Uterus (tissue), 4 donors: ENCODE measurements around the gene PTPA. TPM values are rescaled to one million over a fixed set of nuclear protein-coding genes. Genes with fewer than 3 reads are reported as not detected.

Source experiments
- DNase-seq, 2 donors: peaks; one replicate each; pipeline ENCODE4 v3.0.0-alpha.2; 2019 to 2020
- H3K27ac ChIP-seq, 2 donors: fragments of 200-600 bp; sonication (generic); 1 replicate in 1 of 2; 2 replicates in 1 of 2; pipeline ENCODE4 v1.5.1; 2016 to 2018
- H3K27me3 ChIP-seq, 2 donors: fragments of 200-600 bp; sonication (generic); one replicate each; pipeline ENCODE4 v1.5.1; 2018 to 2019; ENCODE audit warnings: control low read depth in 1 of 2
- H3K36me3 ChIP-seq, 2 donors: fragments of 200-600 bp; sonication (generic); one replicate each; pipeline ENCODE4 v1.5.1; 2019; ENCODE audit warnings: control low read depth in 1 of 2
- H3K4me1 ChIP-seq, 2 donors: fragments of 200-600 bp; sonication (generic); one replicate each; pipeline ENCODE4 v1.5.1; 2018 to 2019; ENCODE audit warnings: control low read depth in 1 of 2
- H3K4me3 ChIP-seq, 2 donors: fragments of 200-600 bp; sonication (generic); 1 replicate in 1 of 2; 2 replicates in 1 of 2; pipeline ENCODE4 v1.5.1; 2018 to 2019; ENCODE audit warnings: mild to moderate bottlenecking in 1 of 2
- H3K9me3 ChIP-seq, 2 donors: fragments of 200-600 bp; sonication (generic); one replicate each; pipeline ENCODE4 v1.5.1; 2019; ENCODE audit warnings: control low read depth in 1 of 2
- POLR2A ChIP-seq, 2 donors: fragments of 450-650 bp; IDR thresholded peaks; one replicate each; pipeline ENCODE4 v1.6.1; 2016; ENCODE audit warnings: antibody characterized with exemption in 2 of 2, mild to moderate bottlenecking in 1 of 2, moderate library complexity in 1 of 2
- intact Hi-C: fragments of 100-400 bp; cut with DNase I; formaldehyde crosslinking; loops from one replicate; pipeline ENCODE4 v1.15.1; 2023; ENCODE audit warnings: low total_unique reads
- total RNA-seq, 4 donors: library from RNA; depleted of rRNA in 3 of 4; stranded (reverse); fragments of >200 nt in 3 of 4; gene quantifications; one replicate each; pipeline versions ENCODE4 v1.1.0 to v1.2.4, GENCODE V29; 2014 to 2023
- TF ChIP-seq, protein P1 (sequence below), 4 experiments: fragments of 200-600 bp in 2 of 4; fragments of 450-650 bp in 2 of 4; sonication (generic) in 2 of 4; IDR thresholded peaks; one replicate each; pipeline ENCODE4 v1.5.1; 2016 to 2019; ENCODE audit warnings: antibody characterized with exemption in 4 of 4, mild to moderate bottlenecking in 2 of 4, moderate library complexity in 1 of 4
- donor health status: DM: yes; HTN: yes; CAD: no.

The PTPA gene
- total RNA-seq, 4 donors from 2014 or later: 28.9 to 107 (median 62.1) TPM

DNA sequence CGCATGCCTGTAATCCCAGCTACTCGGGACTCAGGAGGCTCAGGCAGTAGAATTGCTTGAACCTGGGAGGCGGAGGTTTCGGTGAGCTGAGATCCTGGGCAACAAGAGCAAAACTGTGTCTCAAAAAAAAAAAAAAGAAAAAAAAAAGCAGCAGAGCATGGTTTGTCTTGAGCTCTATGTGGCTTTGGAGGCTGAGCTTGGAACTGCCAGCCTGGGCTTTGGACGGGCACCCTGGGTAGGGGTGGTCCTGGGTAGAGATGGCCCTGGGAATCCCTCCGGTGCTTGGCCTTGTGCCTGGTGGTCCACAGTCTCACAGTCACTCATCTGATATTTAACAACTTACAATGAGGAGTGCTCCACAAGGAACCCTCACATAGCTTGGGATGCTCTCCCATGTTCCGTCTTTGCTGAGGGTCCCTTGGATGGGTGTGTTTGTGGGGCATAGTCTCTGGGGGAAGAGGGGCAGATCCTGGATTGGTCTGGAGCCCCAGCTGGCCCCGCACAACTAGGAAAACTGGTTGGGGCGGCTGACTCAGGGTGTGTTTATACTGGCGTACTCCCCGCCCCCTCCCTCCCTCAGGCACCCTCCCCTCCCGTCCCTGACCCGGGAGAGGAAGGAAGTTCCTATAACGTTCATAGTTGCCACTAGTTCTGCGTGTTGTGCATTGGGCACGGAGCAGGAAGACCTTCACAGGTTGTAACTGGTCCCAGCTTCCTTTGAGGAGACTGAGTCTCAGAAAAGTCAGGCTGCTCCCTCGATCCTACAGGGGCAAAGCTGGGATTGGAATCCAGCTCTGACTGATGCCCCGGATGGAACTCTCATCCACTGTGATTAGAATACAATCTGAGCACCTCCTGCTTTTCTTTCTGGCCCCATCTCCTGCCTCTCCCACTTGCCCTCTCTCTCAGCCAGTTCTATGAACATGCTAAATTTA is 55.7 kb downstream of the PTPA start:
- H3K9me3 ChIP-seq: no peaks in the 10 kb centered on the region
- peak overlapping the region; percentile 86 to 94 for H3K27ac ChIP-seq
- H3K4me1 ChIP-seq: peaks cover 0 to 10% of the 10 kb centered on the region in 2 donors
- no peaks in the 10 kb centered on the region for H3K27me3 ChIP-seq
- no peaks in the 10 kb centered on the region for H3K36me3 ChIP-seq
- DNase-seq: peak; percentile 70 to 79
- TF ChIP-seq, protein P1, sequence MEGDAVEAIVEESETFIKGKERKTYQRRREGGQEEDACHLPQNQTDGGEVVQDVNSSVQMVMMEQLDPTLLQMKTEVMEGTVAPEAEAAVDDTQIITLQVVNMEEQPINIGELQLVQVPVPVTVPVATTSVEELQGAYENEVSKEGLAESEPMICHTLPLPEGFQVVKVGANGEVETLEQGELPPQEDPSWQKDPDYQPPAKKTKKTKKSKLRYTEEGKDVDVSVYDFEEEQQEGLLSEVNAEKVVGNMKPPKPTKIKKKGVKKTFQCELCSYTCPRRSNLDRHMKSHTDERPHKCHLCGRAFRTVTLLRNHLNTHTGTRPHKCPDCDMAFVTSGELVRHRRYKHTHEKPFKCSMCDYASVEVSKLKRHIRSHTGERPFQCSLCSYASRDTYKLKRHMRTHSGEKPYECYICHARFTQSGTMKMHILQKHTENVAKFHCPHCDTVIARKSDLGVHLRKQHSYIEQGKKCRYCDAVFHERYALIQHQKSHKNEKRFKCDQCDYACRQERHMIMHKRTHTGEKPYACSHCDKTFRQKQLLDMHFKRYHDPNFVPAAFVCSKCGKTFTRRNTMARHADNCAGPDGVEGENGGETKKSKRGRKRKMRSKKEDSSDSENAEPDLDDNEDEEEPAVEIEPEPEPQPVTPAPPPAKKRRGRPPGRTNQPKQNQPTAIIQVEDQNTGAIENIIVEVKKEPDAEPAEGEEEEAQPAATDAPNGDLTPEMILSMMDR (IDR thresholded peaks at IDR 0.05): no peak
- TF ChIP-seq POLR2A (IDR thresholded peaks at IDR 0.05): peak in 1 of 2 donors; percentile 36
- intact Hi-C loops: no loop called here
- H3K4me3 ChIP-seq: peak overlapping the region; percentile 15 to 19

DNA sequence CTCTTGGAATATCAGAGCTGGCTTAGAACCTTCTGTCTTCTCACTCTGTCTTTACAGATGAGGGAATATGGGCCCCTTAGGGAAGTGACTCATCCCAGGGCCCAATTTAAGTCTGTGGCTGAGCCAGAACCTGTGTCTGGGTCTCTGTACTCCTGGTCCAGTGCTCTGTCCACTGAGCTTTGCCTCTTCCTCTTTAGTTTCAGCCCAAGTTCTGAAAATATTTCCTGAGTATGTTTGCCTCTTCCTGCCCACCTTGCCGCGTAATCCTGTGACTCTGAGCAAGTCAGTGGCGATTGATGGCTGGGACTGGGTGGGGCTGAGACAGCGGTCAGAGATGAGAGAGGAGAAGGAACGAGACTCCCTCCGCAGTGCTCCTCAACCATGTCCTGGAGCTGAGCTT is 59.0 kb downstream of the PTPA start:
- H3K4me3 ChIP-seq: no peak overlapping the region
- H3K4me1 ChIP-seq: peaks cover 0 to 14% of the 10 kb centered on the region in 2 donors
- intact Hi-C loops: loop anchor here (5.0 to 10.0 kb wide), 5 partner anchors 33 to 437 kb away; no protein-coding TSS in a partner anchor
- no peaks in the 10 kb centered on the region for H3K9me3 ChIP-seq
- TF ChIP-seq POLR2A (IDR thresholded peaks at IDR 0.05): no peak
- TF ChIP-seq, protein P1 (IDR thresholded peaks at IDR 0.05): no peak
- no peak for DNase-seq
- no peak overlapping the region for H3K27ac ChIP-seq
- no peaks in the 10 kb centered on the region for H3K27me3 ChIP-seq
- H3K36me3 ChIP-seq: no peaks in the 10 kb centered on the region

DNA sequence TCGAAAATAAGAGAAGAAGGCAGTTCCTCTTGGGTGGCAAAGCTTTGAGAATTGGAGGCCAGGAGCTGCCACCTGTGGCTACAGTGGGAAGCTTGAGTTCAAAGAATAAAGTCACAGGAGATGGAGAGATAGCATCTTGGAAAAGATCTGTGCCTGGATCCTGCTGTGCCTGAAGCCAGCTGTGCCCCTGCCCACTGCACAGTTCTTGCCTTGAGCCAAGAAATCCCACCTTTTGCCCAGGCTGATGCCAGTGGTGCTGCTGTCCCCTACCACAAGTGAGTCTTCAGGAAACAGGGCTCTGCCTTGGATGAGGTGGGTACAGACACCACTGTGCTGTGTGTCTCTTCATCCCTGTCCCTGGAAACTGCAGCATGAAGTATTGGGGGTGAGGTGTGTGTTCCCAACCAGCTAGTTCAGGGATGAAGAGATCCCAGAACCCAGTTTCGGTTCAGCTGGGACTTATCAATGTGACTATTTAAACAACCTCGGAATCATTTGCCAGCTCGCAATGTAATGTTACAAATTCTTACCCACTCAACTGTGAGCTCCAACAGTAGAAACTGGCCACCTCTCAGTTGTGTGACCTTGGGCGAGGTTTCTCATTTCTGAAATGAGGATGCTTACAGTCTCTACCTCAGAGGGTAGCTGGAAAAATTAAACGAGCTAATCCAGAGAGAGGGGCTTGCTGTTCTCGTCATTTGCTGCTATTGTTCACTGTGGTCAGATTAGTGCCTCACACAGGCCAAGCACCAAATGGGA is 61.0 kb downstream of the PTPA start:
- H3K27me3 ChIP-seq: no peaks in the 10 kb centered on the region
- TF ChIP-seq POLR2A (IDR thresholded peaks at IDR 0.05): no peak
- TF ChIP-seq, protein P1 (IDR thresholded peaks at IDR 0.05): no peak

DNA sequence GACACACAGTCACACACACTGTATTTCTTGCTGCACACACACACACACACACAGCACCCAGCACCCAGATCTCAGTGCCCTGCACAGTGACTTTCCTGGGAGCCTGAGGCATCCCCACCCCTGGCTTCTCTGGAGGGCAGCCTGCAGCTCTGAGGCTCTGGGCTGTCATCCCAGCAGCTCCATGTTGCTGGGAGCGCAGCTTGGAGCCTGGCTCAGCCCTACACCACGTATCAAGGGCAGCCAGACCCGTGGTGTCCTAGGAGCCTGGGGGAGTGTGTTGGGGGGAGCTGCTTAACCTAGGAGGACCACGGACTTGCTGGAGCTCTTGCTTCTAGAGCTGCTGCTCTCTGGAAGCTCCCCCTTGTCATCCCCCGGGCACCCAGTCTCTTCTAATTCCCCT is 61.6 kb downstream of the PTPA start:
- Histone ChIP-seq H3K27me3 (no peaks in the 10 kb centered on the region), H3K4me3 (no peak overlapping the region), H3K27ac (peak overlapping the region; percentile 97 to 98), H3K9me3 (no peaks in the 10 kb centered on the region), H3K4me1 (peaks cover 0 to 7% of the 10 kb centered on the region in 2 donors), H3K36me3 (no peaks in the 10 kb centered on the region)
- TF ChIP-seq POLR2A (IDR thresholded peaks at IDR 0.05): no peak
- TF ChIP-seq, protein P1 (IDR thresholded peaks at IDR 0.05): no peak
- intact Hi-C loops: loop anchor here (5.0 to 10.0 kb wide), 5 partner anchors 36 to 434 kb away; no protein-coding TSS in a partner anchor
- peak in 1 of 2 donors; percentile 37 for DNase-seq

More for the DNA sequence above, 61.0 kb downstream of the PTPA start:
- Histone ChIP-seq H3K36me3 (no peaks in the 10 kb centered on the region), H3K4me1 (peaks cover 0 to 9% of the 10 kb centered on the region in 2 donors), H3K27ac (peak overlapping the region in 1 of 2 donors; percentile 97), H3K9me3 (no peaks in the 10 kb centered on the region), H3K4me3 (no peak overlapping the region)
- DNase-seq: no peak
- intact Hi-C loops: loop anchor here (5.0 to 10.0 kb wide), 5 partner anchors 35 to 435 kb away; no protein-coding TSS in a partner anchor
